Hepatocyte (in vitro differentiated cells): ENCODE results near the gene TINAG.

ENCODE experiments used
- CTCF ChIP-seq: fragments of 200-600 bp; sonication (generic); IDR thresholded peaks from 2 replicates; pipeline ENCODE4 v1.5.1; 2016; ENCODE audit warnings: antibody characterized with exemption, mild to moderate bottlenecking; ENCODE audit not compliant: poor library complexity
- EZH2 ChIP-seq: fragments of 200-600 bp; sonication (generic); IDR thresholded peaks from 2 replicates; pipeline ENCODE4 v1.6.1; 2016; ENCODE audit warnings: antibody characterized with exemption, mild to moderate bottlenecking, borderline replicate concordance
- EZH2phosphoT487 ChIP-seq: fragments of 200-600 bp; sonication (generic); IDR thresholded peaks from one replicate; pipeline ENCODE4 v1.6.1; 2018; ENCODE audit warnings: antibody characterized with exemption, mild to moderate bottlenecking, low read depth, moderate library complexity; ENCODE audit not compliant: unreplicated experiment, severe bottlenecking

- TF ChIP-seq CTCF (no peak), EZH2 (no peak), EZH2phosphoT487 (no peak)
Measured at GRCh38 chr6:54264581-54265272, 43.5 kb upstream of the TINAG start.
